HepG2 (cell line): ENCODE data around the gene OPA3. TPM values are rescaled to one million over a fixed set of nuclear protein-coding genes. Genes with fewer than 3 reads are reported as not detected.
A peak's percentile ranks its signal among the peaks of the same experiment; 100 is the strongest.

Experiments
- ARNT2 ChIP-seq: sonication (generic); formaldehyde crosslinking; IDR thresholded peaks from 2 replicates; pipeline ENCODE4 v1.8.0; 2022; ENCODE audit warnings: mild to moderate bottlenecking, low read depth, missing genetic modification reagents, moderate library complexity
- FOXK1 ChIP-seq: sonication (generic); formaldehyde crosslinking; IDR thresholded peaks from 2 replicates; pipeline ENCODE4 v1.4.0; 2020; ENCODE audit warnings: low read depth, missing genetic modification reagents, borderline replicate concordance
- GABPB1 ChIP-seq: IDR thresholded peaks from 2 replicates; pipeline ENCODE4 v1.6.1; 2016; ENCODE audit warnings: mild to moderate bottlenecking, missing genetic modification reagents, moderate library complexity, missing compliant biosample characterization
- LCORL ChIP-seq, 2 experiments: fragments of 450-650 bp in 1 of 2; sonication (generic) in 1 of 2; formaldehyde crosslinking in 1 of 2; IDR thresholded peaks; 2 replicates each; pipeline versions ENCODE4 v1.5.0 to v1.6.1; 2017 to 2020; ENCODE audit warnings: antibody characterized with exemption in 1 of 2, missing genetic modification reagents in 1 of 2
- MBD4 ChIP-seq: IDR thresholded peaks from 2 replicates; pipeline ENCODE4 v1.6.1; 2012; ENCODE audit warnings: low read length, inconsistent platforms, borderline replicate concordance
- MIER3 ChIP-seq: IDR thresholded peaks from 2 replicates; pipeline ENCODE4 v1.6.1; 2016; ENCODE audit warnings: missing compliant biosample characterization, borderline replicate concordance
- NRL ChIP-seq: sonication (generic); formaldehyde crosslinking; IDR thresholded peaks from 2 replicates; pipeline ENCODE4 v1.5.0; 2020; ENCODE audit warnings: missing genetic modification reagents, mild to moderate bottlenecking, moderate library complexity, borderline replicate concordance
- SKI ChIP-seq: fragments of 450-650 bp; IDR thresholded peaks from one replicate; pipeline ENCODE4 v1.6.1; 2018; ENCODE audit warnings: mild to moderate bottlenecking; ENCODE audit not compliant: partially characterized antibody
- TARDBP ChIP-seq: sonication (generic); formaldehyde crosslinking; IDR thresholded peaks from 2 replicates; pipeline ENCODE4 v1.8.0; 2022; ENCODE audit warnings: mild to moderate bottlenecking, missing genetic modification reagents
- ZFX ChIP-seq: sonication (generic); formaldehyde crosslinking; IDR thresholded peaks from 2 replicates; pipeline ENCODE4 v1.4.0; 2020; ENCODE audit warnings: mild to moderate bottlenecking, low read depth, missing genetic modification reagents, moderate library complexity
- ZNF292 ChIP-seq: sonication (generic); formaldehyde crosslinking; IDR thresholded peaks from 2 replicates; pipeline ENCODE4 v1.8.1; 2022; ENCODE audit warnings: mild to moderate bottlenecking, low read depth, missing genetic modification reagents, borderline replicate concordance
- ZNF773 ChIP-seq: sonication (generic); formaldehyde crosslinking; IDR thresholded peaks from 2 replicates; pipeline ENCODE4 v1.4.0; 2020; ENCODE audit warnings: missing genetic modification reagents, borderline replicate concordance
- polyA plus RNA-seq, 8 experiments: library from polyadenylated mRNA; depleted of rRNA in 3 of 8; stranded (reverse) in 7 of 8; unstranded in 1 of 8; fragments of >200 nt; fragmentation: Illumina TruSeq in 4 of 8; extraction: Trizol in 4 of 8; gene quantifications; 2 replicates each; pipeline versions ENCODE4 v1.2.1 to v1.2.3, GENCODE V29; 2011 to 2016; ENCODE audit warnings: low read depth in 4 of 8, missing spikeins in 1 of 8, mixed read lengths in 1 of 8; ENCODE audit not compliant: insufficient read depth in 1 of 8
- total RNA-seq, 5 experiments: library from RNA; depleted of rRNA; stranded (reverse); fragments of >200 nt; fragmentation: Illumina TruSeq; extraction: Trizol; gene quantifications; 2 replicates each; pipeline ENCODE4 v1.2.3, GENCODE V29; 2016; ENCODE audit warnings: low read depth in 1 of 5
- TF ChIP-seq, protein P1 (sequence below): sonication (generic); formaldehyde crosslinking; IDR thresholded peaks from 2 replicates; pipeline ENCODE4 v1.5.0; 2020; ENCODE audit warnings: mild to moderate bottlenecking, missing genetic modification reagents, moderate library complexity
- TF ChIP-seq, protein P2 (sequence below): sonication (generic); formaldehyde crosslinking; IDR thresholded peaks from 2 replicates; pipeline ENCODE4 v1.9.0; 2021; ENCODE audit warnings: missing genetic modification reagents, borderline replicate concordance
- TF ChIP-seq, protein P3 (sequence below): sonication (generic); formaldehyde crosslinking; conservative IDR thresholded peaks from 2 replicates; pipeline ENCODE4 v1.4.0; 2020; ENCODE audit warnings: mild to moderate bottlenecking, missing genetic modification reagents, moderate library complexity
- TF ChIP-seq, protein P4 (sequence below): IDR thresholded peaks from 2 replicates; pipeline ENCODE4 v1.6.1; 2012; ENCODE audit warnings: low read depth, low read length, improper control_type of control experiment
- TF ChIP-seq, protein P5 (sequence below): sonication (generic); formaldehyde crosslinking; IDR thresholded peaks from 2 replicates; pipeline ENCODE4 v1.5.0; 2020; ENCODE audit warnings: mild to moderate bottlenecking, missing genetic modification reagents

OPA3 gene
- total and polyA plus RNA-seq, 2 of the 13 experiments (the other 11 are each of a cell fraction or from before 2014, with no cell fraction given), result 8.3 to 17.7 TPM

DNA sequence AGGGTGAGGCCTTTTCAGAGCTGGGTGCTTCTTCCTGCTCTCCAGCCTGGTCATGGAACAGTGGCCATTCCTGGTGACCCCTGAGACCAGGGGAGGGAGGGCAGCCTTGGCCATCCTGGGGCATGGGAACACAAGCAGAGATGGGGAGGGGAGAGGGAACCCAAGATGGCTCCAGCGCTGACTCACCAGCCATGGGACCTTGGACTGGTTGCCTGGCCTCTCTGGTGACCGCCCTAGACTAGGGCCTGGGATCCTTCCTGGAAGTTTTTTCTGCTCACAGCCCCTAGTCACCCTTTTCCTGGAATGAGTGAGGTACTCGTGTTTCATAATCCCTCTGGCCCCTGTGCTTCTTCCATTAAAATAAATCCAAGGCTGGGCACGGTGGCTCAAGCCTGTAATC, 3.3 kb upstream of the OPA3 start (continued):
- TF ChIP-seq, protein P1, sequence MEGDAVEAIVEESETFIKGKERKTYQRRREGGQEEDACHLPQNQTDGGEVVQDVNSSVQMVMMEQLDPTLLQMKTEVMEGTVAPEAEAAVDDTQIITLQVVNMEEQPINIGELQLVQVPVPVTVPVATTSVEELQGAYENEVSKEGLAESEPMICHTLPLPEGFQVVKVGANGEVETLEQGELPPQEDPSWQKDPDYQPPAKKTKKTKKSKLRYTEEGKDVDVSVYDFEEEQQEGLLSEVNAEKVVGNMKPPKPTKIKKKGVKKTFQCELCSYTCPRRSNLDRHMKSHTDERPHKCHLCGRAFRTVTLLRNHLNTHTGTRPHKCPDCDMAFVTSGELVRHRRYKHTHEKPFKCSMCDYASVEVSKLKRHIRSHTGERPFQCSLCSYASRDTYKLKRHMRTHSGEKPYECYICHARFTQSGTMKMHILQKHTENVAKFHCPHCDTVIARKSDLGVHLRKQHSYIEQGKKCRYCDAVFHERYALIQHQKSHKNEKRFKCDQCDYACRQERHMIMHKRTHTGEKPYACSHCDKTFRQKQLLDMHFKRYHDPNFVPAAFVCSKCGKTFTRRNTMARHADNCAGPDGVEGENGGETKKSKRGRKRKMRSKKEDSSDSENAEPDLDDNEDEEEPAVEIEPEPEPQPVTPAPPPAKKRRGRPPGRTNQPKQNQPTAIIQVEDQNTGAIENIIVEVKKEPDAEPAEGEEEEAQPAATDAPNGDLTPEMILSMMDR (CRISPR knock-in tag), result no peak
- no peak for TF ChIP-seq LCORL (IDR thresholded peaks at IDR 0.05)
- no peak for TF ChIP-seq LCORL (CRISPR knock-in tag; IDR thresholded peaks at IDR 0.05)
- 0 out of 2 replicates have a peak, but pooled peaks have one; percentile 43 for TF ChIP-seq MIER3 (CRISPR knock-in tag)
- TF ChIP-seq NRL (CRISPR knock-in tag), result no peak
- TF ChIP-seq, protein P2, sequence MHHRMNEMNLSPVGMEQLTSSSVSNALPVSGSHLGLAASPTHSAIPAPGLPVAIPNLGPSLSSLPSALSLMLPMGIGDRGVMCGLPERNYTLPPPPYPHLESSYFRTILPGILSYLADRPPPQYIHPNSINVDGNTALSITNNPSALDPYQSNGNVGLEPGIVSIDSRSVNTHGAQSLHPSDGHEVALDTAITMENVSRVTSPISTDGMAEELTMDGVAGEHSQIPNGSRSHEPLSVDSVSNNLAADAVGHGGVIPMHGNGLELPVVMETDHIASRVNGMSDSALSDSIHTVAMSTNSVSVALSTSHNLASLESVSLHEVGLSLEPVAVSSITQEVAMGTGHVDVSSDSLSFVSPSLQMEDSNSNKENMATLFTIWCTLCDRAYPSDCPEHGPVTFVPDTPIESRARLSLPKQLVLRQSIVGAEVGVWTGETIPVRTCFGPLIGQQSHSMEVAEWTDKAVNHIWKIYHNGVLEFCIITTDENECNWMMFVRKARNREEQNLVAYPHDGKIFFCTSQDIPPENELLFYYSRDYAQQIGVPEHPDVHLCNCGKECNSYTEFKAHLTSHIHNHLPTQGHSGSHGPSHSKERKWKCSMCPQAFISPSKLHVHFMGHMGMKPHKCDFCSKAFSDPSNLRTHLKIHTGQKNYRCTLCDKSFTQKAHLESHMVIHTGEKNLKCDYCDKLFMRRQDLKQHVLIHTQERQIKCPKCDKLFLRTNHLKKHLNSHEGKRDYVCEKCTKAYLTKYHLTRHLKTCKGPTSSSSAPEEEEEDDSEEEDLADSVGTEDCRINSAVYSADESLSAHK (CRISPR knock-in tag), result no peak
- TF ChIP-seq, protein P3, sequence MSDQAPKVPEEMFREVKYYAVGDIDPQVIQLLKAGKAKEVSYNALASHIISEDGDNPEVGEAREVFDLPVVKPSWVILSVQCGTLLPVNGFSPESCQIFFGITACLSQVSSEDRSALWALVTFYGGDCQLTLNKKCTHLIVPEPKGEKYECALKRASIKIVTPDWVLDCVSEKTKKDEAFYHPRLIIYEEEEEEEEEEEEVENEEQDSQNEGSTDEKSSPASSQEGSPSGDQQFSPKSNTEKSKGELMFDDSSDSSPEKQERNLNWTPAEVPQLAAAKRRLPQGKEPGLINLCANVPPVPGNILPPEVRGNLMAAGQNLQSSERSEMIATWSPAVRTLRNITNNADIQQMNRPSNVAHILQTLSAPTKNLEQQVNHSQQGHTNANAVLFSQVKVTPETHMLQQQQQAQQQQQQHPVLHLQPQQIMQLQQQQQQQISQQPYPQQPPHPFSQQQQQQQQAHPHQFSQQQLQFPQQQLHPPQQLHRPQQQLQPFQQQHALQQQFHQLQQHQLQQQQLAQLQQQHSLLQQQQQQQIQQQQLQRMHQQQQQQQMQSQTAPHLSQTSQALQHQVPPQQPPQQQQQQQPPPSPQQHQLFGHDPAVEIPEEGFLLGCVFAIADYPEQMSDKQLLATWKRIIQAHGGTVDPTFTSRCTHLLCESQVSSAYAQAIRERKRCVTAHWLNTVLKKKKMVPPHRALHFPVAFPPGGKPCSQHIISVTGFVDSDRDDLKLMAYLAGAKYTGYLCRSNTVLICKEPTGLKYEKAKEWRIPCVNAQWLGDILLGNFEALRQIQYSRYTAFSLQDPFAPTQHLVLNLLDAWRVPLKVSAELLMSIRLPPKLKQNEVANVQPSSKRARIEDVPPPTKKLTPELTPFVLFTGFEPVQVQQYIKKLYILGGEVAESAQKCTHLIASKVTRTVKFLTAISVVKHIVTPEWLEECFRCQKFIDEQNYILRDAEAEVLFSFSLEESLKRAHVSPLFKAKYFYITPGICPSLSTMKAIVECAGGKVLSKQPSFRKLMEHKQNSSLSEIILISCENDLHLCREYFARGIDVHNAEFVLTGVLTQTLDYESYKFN, result 0 out of 2 replicates have a peak, but pooled peaks have one; percentile 17
- peak; percentile 23 for TF ChIP-seq SKI
- TF ChIP-seq ZNF773 (CRISPR knock-in tag), result no peak
- no peak for TF ChIP-seq ARNT2
- TF ChIP-seq, protein P4, sequence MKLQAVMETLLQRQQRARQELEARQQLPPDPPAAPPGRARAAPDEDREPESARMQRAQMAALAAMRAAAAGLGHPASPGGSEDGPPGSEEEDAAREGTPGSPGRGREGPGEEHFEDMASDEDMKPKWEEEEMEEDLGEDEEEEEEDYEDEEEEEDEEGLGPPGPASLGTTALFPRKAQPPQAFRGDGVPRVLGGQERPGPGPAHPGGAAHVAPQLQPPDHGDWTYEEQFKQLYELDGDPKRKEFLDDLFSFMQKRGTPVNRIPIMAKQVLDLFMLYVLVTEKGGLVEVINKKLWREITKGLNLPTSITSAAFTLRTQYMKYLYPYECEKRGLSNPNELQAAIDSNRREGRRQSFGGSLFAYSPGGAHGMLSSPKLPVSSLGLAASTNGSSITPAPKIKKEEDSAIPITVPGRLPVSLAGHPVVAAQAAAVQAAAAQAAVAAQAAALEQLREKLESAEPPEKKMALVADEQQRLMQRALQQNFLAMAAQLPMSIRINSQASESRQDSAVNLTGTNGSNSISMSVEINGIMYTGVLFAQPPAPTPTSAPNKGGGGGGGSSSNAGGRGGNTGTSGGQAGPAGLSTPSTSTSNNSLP, result no peak
- 0 out of 2 replicates have a peak, but pooled peaks have one; percentile 18 for TF ChIP-seq GABPB1 (CRISPR knock-in tag)
- TF ChIP-seq ZFX (CRISPR knock-in tag), result peak; percentile 17; the same call in 1 of the 2 replicates
- TF ChIP-seq, protein P5, sequence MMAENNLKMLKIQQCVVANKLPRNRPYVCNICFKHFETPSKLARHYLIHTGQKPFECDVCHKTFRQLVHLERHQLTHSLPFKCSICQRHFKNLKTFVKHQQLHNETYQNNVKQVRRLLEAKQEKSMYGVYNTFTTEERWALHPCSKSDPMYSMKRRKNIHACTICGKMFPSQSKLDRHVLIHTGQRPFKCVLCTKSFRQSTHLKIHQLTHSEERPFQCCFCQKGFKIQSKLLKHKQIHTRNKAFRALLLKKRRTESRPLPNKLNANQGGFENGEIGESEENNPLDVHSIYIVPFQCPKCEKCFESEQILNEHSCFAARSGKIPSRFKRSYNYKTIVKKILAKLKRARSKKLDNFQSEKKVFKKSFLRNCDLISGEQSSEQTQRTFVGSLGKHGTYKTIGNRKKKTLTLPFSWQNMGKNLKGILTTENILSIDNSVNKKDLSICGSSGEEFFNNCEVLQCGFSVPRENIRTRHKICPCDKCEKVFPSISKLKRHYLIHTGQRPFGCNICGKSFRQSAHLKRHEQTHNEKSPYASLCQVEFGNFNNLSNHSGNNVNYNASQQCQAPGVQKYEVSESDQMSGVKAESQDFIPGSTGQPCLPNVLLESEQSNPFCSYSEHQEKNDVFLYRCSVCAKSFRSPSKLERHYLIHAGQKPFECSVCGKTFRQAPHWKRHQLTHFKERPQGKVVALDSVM (CRISPR knock-in tag), result no peak
- no peak for TF ChIP-seq MBD4
- 0 out of 2 replicates have a peak, but pooled peaks have one; percentile 14 for TF ChIP-seq ZNF292 (CRISPR knock-in tag)
- no peak for TF ChIP-seq TARDBP (CRISPR knock-in tag)
- no peak; the same call in 1 of the 2 replicates for TF ChIP-seq FOXK1 (CRISPR knock-in tag)
